ENCODE results near the gene FYCO1. TPM values are rescaled to one million over a fixed set of nuclear protein-coding genes. Genes with fewer than 3 reads are reported as not detected.

The FYCO1 gene
- total RNA-seq, 2 experiments from 2014 or later = 9.4 to 15.2 TPM

DNA sequence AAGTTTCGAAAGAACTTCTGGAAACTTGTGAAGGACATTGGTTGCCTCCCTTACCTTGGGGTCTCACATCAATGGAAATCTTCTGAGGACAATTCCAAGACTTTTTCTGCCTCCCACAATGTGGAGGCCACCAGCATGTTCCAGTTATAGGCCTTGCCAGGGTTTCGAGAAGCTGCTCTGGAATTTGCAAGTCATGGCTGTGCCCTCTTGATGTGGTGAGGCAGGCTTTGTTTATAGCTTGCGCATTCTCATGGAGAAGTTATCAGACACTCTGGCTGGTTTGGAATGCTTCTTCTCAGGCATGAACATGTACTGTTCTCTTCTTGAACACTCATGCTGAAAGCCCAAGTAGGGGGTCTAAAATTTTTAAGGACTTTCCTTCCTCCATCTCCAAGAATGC is 48.3 kb downstream of the FYCO1 start:
- Histone ChIP-seq H3K9me3 (ENCODE audit: low read length) (no peaks in the 10 kb centered on the region), H3K79me2 (ENCODE audit: insufficient read depth, low read depth, low read length) (no peaks in the 10 kb centered on the region), H3K4me2 (ENCODE audit: low read length) (no peak overlapping the region), H3K27ac (ENCODE audit: low read depth, low read length, poor library complexity, severe bottlenecking) (no peak overlapping the region), H3K9me2 (ENCODE audit: insufficient read depth, low read length) (no peaks in the 10 kb centered on the region), H2AFZ (ENCODE audit: low read length) (no peak overlapping the region), H3K36me3 (ENCODE audit: insufficient read depth, low read length) (peaks cover 65% of the 10 kb centered on the region), H3K4me1 (ENCODE audit: insufficient read depth, low read length, poor library complexity, severe bottlenecking) (no peaks in the 10 kb centered on the region), H4K20me1 (ENCODE audit: insufficient read depth, low read length) (no peaks in the 10 kb centered on the region), H3K4me3 (ENCODE audit: low read depth, low read length, poor library complexity, severe bottlenecking) (no peak overlapping the region)
- TF ChIP-seq, protein P1, sequence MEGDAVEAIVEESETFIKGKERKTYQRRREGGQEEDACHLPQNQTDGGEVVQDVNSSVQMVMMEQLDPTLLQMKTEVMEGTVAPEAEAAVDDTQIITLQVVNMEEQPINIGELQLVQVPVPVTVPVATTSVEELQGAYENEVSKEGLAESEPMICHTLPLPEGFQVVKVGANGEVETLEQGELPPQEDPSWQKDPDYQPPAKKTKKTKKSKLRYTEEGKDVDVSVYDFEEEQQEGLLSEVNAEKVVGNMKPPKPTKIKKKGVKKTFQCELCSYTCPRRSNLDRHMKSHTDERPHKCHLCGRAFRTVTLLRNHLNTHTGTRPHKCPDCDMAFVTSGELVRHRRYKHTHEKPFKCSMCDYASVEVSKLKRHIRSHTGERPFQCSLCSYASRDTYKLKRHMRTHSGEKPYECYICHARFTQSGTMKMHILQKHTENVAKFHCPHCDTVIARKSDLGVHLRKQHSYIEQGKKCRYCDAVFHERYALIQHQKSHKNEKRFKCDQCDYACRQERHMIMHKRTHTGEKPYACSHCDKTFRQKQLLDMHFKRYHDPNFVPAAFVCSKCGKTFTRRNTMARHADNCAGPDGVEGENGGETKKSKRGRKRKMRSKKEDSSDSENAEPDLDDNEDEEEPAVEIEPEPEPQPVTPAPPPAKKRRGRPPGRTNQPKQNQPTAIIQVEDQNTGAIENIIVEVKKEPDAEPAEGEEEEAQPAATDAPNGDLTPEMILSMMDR (conservative IDR thresholded peaks at IDR 0.05; ENCODE audit: low read length) = no peak
- TF ChIP-seq EZH2phosphoT487 (IDR thresholded peaks at IDR 0.05; ENCODE audit: borderline replicate concordance, low read depth, low read length) = no peak
- intact Hi-C loops (cut with micrococcal nuclease; ENCODE audit: unreplicated experiment) = no loop called here
- ChIA-PET CTCF (ENCODE audit: unreplicated experiment) (no interaction called here), POLR2A (no interaction called here)
- no peak for DNase-seq (ENCODE audit: low spot score)
- BruUV-seq (replicated peaks) = no TSS peak

DNA sequence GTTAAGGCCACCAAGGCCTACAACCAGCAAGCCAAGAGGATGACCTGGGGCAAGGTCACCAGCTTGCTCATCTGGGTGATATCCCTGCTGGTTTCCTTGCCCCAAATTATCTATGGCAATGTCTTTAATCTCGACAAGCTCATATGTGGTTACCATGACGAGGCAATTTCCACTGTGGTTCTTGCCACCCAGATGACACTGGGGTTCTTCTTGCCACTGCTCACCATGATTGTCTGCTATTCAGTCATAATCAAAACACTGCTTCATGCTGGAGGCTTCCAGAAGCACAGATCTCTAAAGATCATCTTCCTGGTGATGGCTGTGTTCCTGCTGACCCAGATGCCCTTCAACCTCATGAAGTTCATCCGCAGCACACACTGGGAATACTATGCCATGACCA is 48.7 kb downstream of the FYCO1 start:
- intact Hi-C loops (cut with micrococcal nuclease; ENCODE audit: unreplicated experiment) = no loop called here

DNA sequence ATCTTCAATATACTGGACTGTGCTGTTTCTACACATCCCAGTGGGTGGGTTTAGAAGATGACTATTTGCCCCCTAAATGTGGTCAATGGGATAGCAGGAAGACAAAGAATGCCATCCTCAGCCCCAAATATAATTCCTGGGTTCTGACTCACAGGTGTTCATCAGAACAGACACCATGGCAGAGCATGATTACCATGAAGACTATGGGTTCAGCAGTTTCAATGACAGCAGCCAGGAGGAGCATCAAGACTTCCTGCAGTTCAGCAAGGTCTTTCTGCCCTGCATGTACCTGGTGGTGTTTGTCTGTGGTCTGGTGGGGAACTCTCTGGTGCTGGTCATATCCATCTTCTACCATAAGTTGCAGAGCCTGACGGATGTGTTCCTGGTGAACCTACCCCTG is 49.3 kb downstream of the FYCO1 start:
- Histone ChIP-seq H3K9me3 (ENCODE audit: low read length) (no peaks in the 10 kb centered on the region), H3K36me3 (ENCODE audit: insufficient read depth, low read length) (peaks cover 57% of the 10 kb centered on the region), H2AFZ (ENCODE audit: low read length) (no peak overlapping the region), H3K4me3 (ENCODE audit: low read depth, low read length, poor library complexity, severe bottlenecking) (no peak overlapping the region), H3K9me2 (ENCODE audit: insufficient read depth, low read length) (no peaks in the 10 kb centered on the region), H4K20me1 (ENCODE audit: insufficient read depth, low read length) (no peaks in the 10 kb centered on the region), H3K27ac (ENCODE audit: low read depth, low read length, poor library complexity, severe bottlenecking) (no peak overlapping the region), H3K4me1 (ENCODE audit: insufficient read depth, low read length, poor library complexity, severe bottlenecking) (no peaks in the 10 kb centered on the region), H3K79me2 (ENCODE audit: insufficient read depth, low read depth, low read length) (no peaks in the 10 kb centered on the region), H3K4me2 (ENCODE audit: low read length) (no peak overlapping the region)
- POLR2A ChIA-PET = no interaction called here
- intact Hi-C loops (cut with micrococcal nuclease; ENCODE audit: unreplicated experiment) = no loop called here
- no peak for TF ChIP-seq EZH2phosphoT487 (IDR thresholded peaks at IDR 0.05; ENCODE audit: borderline replicate concordance, low read depth, low read length)
- TF ChIP-seq, protein P1 (conservative IDR thresholded peaks at IDR 0.05; ENCODE audit: low read length) = no peak
- DNase-seq (ENCODE audit: low spot score) = no peak
- CTCF ChIA-PET (ENCODE audit: unreplicated experiment) = no interaction called here
- no TSS peak for BruUV-seq (replicated peaks)

More for the DNA sequence above, 48.7 kb downstream of the FYCO1 start:
- Histone ChIP-seq H3K36me3 (ENCODE audit: insufficient read depth, low read length) (peaks cover 63% of the 10 kb centered on the region), H3K9me2 (ENCODE audit: insufficient read depth, low read length) (no peaks in the 10 kb centered on the region), H2AFZ (ENCODE audit: low read length) (no peak overlapping the region), H3K4me1 (ENCODE audit: insufficient read depth, low read length, poor library complexity, severe bottlenecking) (no peaks in the 10 kb centered on the region), H4K20me1 (ENCODE audit: insufficient read depth, low read length) (no peaks in the 10 kb centered on the region), H3K4me2 (ENCODE audit: low read length) (no peak overlapping the region), H3K4me3 (ENCODE audit: low read depth, low read length, poor library complexity, severe bottlenecking) (no peak overlapping the region), H3K27ac (ENCODE audit: low read depth, low read length, poor library complexity, severe bottlenecking) (no peak overlapping the region), H3K79me2 (ENCODE audit: insufficient read depth, low read depth, low read length) (no peaks in the 10 kb centered on the region), H3K9me3 (ENCODE audit: low read length) (no peaks in the 10 kb centered on the region)
- ChIA-PET CTCF (ENCODE audit: unreplicated experiment) (no interaction called here), POLR2A (no interaction called here)
- TF ChIP-seq, protein P1 (conservative IDR thresholded peaks at IDR 0.05; ENCODE audit: low read length) = no peak
- TF ChIP-seq EZH2phosphoT487 (IDR thresholded peaks at IDR 0.05; ENCODE audit: borderline replicate concordance, low read depth, low read length) = no peak
- no peak for DNase-seq (ENCODE audit: low spot score)
- BruUV-seq (replicated peaks) = no TSS peak

All from OCI-LY7 (cell line).